Adrenal gland (tissue), 5 donors: ENCODE data around the gene SCP2.

Source experiments
- CTCF ChIP-seq, 6 experiments: fragments of 450-650 bp in 4 of 6; fragments of 200-600 bp in 2 of 6; sonication (generic) in 1 of 6; IDR thresholded peaks; 1 replicate in 5 of 6; 2 replicates in 1 of 6; pipeline versions ENCODE4 v1.5.1 to v1.8.0; 2016 to 2021; ENCODE audit warnings: antibody characterized with exemption in 6 of 6, mild to moderate bottlenecking in 2 of 6, moderate library complexity in 1 of 6
- POLR2A ChIP-seq, 2 donors: fragments of 450-650 bp; IDR thresholded peaks; one replicate each; pipeline ENCODE4 v1.6.1; 2017; ENCODE audit warnings: antibody characterized with exemption in 2 of 2, mild to moderate bottlenecking in 2 of 2, moderate library complexity in 1 of 2
- donor health status: DM: no; HTN: no; CAD: no.

GRCh38 chr1:53016705-53017104 lies 89.6 kb downstream of the SCP2 start:
- TF ChIP-seq CTCF (IDR thresholded peaks at IDR 0.05), result no peak
- TF ChIP-seq POLR2A (IDR thresholded peaks at IDR 0.05), result no peak
